WTC11 (cell line): Measurements from ENCODE around the gene TMEM151B. TPM values are rescaled to one million over a fixed set of nuclear protein-coding genes. Genes with fewer than 3 reads are reported as not detected.
A peak's percentile ranks its signal among the peaks of the same experiment; 100 is the strongest.

Experiments used
- ATAC-seq: fragments of 200-7000 bp; cut with Tn5 transposase; 2 replicates; pipeline ENCODE4 v1.10.0; 2021; ENCODE audit warnings: mild to moderate bottlenecking, moderate library complexity
- CTCF ChIA-PET: fragments of 300-600 bp; sonication (Branson Sonifier 250); formaldehyde crosslinking; loops from one replicate; lab custom pipeline; 2021; ENCODE audit warnings: antibody characterized with exemption; lab: Charles Lee
- POLR2A ChIA-PET: fragments of 350-600 bp; sonication (Branson Sonifier 250); formaldehyde crosslinking; loops from one replicate; lab custom pipeline; 2021; ENCODE audit warnings: antibody characterized with exemption; lab: Charles Lee
- DNase-seq: peaks from one replicate; pipeline ENCODE4 v3.0.0; 2021; ENCODE audit warnings: low spot score
- H3K27ac Mint-ChIP-seq: 2 replicates; pipeline ENCODE4 v1.8.0; 2021; ENCODE audit warnings: mixed read lengths
- H3K27me3 Mint-ChIP-seq: 2 replicates; pipeline ENCODE4 v1.8.0; 2021; ENCODE audit warnings: low read depth, mild to moderate bottlenecking, moderate library complexity, mixed read lengths
- H3K36me3 Mint-ChIP-seq: 2 replicates; pipeline ENCODE4 v1.8.0; 2021; ENCODE audit warnings: mixed read lengths
- H3K4me1 Mint-ChIP-seq: 2 replicates; pipeline ENCODE4 v1.8.0; 2022; ENCODE audit warnings: mixed read lengths
- H3K4me3 Mint-ChIP-seq: 2 replicates; pipeline ENCODE4 v1.8.0; 2021; ENCODE audit warnings: mild to moderate bottlenecking, moderate library complexity, mixed read lengths
- H3K9me3 Mint-ChIP-seq: 2 replicates; pipeline ENCODE4 v1.8.0; 2021; ENCODE audit warnings: mixed read lengths
- ATF2 ChIP-seq: sonication (generic); formaldehyde crosslinking; IDR thresholded peaks from 2 replicates; pipeline ENCODE4 v1.8.1; 2022; ENCODE audit warnings: low read depth, missing genetic modification reagents, borderline replicate concordance
- CBFB ChIP-seq: sonication (generic); formaldehyde crosslinking; IDR thresholded peaks from 2 replicates; pipeline ENCODE4 v1.8.1; 2022; ENCODE audit warnings: mild to moderate bottlenecking, low read depth, missing genetic modification reagents
- E2F4 ChIP-seq: sonication (generic); formaldehyde crosslinking; IDR thresholded peaks from 2 replicates; pipeline ENCODE4 v1.8.1; 2022; ENCODE audit warnings: low read depth, mild to moderate bottlenecking, moderate library complexity, missing genetic modification reagents, borderline replicate concordance
- ESRRA ChIP-seq: sonication (generic); formaldehyde crosslinking; IDR thresholded peaks from 2 replicates; pipeline ENCODE4 v1.8.1; 2022; ENCODE audit warnings: mild to moderate bottlenecking, missing genetic modification reagents, borderline replicate concordance
- FOXK1 ChIP-seq: sonication (generic); formaldehyde crosslinking; IDR thresholded peaks from 2 replicates; pipeline ENCODE4 v1.8.0; 2022; ENCODE audit warnings: mild to moderate bottlenecking, moderate library complexity, missing genetic modification reagents
- HMGXB4 ChIP-seq: sonication (generic); formaldehyde crosslinking; IDR thresholded peaks from 2 replicates; pipeline ENCODE4 v1.8.1; 2023; ENCODE audit warnings: mild to moderate bottlenecking, moderate library complexity, missing genetic modification reagents
- IRF2 ChIP-seq: sonication (generic); formaldehyde crosslinking; IDR thresholded peaks from 2 replicates; pipeline ENCODE4 v1.8.0; 2022; ENCODE audit warnings: low read depth, missing genetic modification reagents, borderline replicate concordance
- MAX ChIP-seq: sonication (generic); formaldehyde crosslinking; IDR thresholded peaks from 2 replicates; pipeline ENCODE4 v1.8.0; 2022; ENCODE audit warnings: mild to moderate bottlenecking, missing genetic modification reagents
- NFYB ChIP-seq: sonication (generic); formaldehyde crosslinking; conservative IDR thresholded peaks from 2 replicates; pipeline ENCODE4 v1.8.0; 2022; ENCODE audit warnings: low read depth, missing genetic modification reagents
- NR1H2 ChIP-seq: sonication (generic); formaldehyde crosslinking; IDR thresholded peaks from 2 replicates; pipeline ENCODE4 v1.9.0; 2021; ENCODE audit warnings: mild to moderate bottlenecking, moderate library complexity, missing genetic modification reagents
- NR2C2 ChIP-seq: sonication (generic); formaldehyde crosslinking; IDR thresholded peaks from 2 replicates; pipeline ENCODE4 v1.8.0; 2022; ENCODE audit warnings: mild to moderate bottlenecking, missing genetic modification reagents
- NR3C1 ChIP-seq: sonication (generic); formaldehyde crosslinking; conservative IDR thresholded peaks from 2 replicates; pipeline ENCODE4 v1.8.1; 2023; ENCODE audit warnings: low read depth, mild to moderate bottlenecking, missing genetic modification reagents
- PRRX2 ChIP-seq: fragments of 250-450 bp; sonication (Bioruptor Pico); IDR thresholded peaks from 2 replicates; pipeline ENCODE4 v1.8.0; 2021; ENCODE audit warnings: mild to moderate bottlenecking
- STAT6 ChIP-seq: sonication (generic); formaldehyde crosslinking; conservative IDR thresholded peaks from 2 replicates; pipeline ENCODE4 v1.8.1; 2023; ENCODE audit warnings: mild to moderate bottlenecking, low read depth, missing genetic modification reagents, moderate library complexity
- ZNF219 ChIP-seq: sonication (generic); formaldehyde crosslinking; IDR thresholded peaks from 2 replicates; pipeline ENCODE4 v1.8.0; 2023; ENCODE audit warnings: missing genetic modification reagents, mild to moderate bottlenecking, borderline replicate concordance
- ZNF423 ChIP-seq: fragments of 250-450 bp; sonication (Bioruptor Pico); IDR thresholded peaks from 2 replicates; pipeline ENCODE4 v2.1.2; 2022; ENCODE audit warnings: mild to moderate bottlenecking, moderate library complexity
- total RNA-seq: library from RNA; stranded (reverse); gene quantifications from 3 replicates; pipeline ENCODE4 v1.2.3, GENCODE V29; 2021

The TMEM151B gene
- total RNA-seq, 1 experiment from 2014 or later = 5.5 TPM

- H3K27ac Mint-ChIP-seq = no peak overlapping the region
- TF ChIP-seq HMGXB4 (CRISPR knock-in tag) (no peak), ATF2 (CRISPR knock-in tag) (no peak), NR1H2 (CRISPR knock-in tag) (no peak), ESRRA (CRISPR knock-in tag) (no peak), CBFB (CRISPR knock-in tag) (no peak), ZNF423 (no peak), NR3C1 (CRISPR knock-in tag) (no peak), E2F4 (CRISPR knock-in tag) (no peak), NR2C2 (CRISPR knock-in tag) (no peak), PRRX2 (CRISPR knock-in tag) (no peak)
- CTCF ChIA-PET = no interaction called here
- H3K4me1 Mint-ChIP-seq = peaks cover 8% of the 10 kb centered on the region
- no peaks in the 10 kb centered on the region for H3K27me3 Mint-ChIP-seq
- no peaks in the 10 kb centered on the region for H3K9me3 Mint-ChIP-seq
- ATAC-seq (no peak), DNase-seq (no peak)
- POLR2A ChIA-PET = no interaction called here
- peaks cover 47% of the 10 kb centered on the region for H3K36me3 Mint-ChIP-seq
- peak overlapping the region; percentile 99 for H3K4me3 Mint-ChIP-seq
Measured at GRCh38 chr6:44311304-44311703, 41.1 kb downstream of the TMEM151B start.

- CTCF ChIA-PET = interaction anchor here (1.4 to 1.8 kb wide), 8 partner anchors 10 to 139 kb away, joined by 6 to 30 read pairs (median 16); partner anchors contain the start of gene SLC35B2
Measured at GRCh38 chr6:44311767-44312166, 41.5 kb downstream of the TMEM151B start.

More at GRCh38 chr6:44311767-44312166, 41.5 kb downstream of the TMEM151B start:
- H3K27ac Mint-ChIP-seq = peak overlapping the region; percentile 60; the same call in 1 of the 2 replicates
- TF ChIP-seq STAT6 (CRISPR knock-in tag) = no peak
- TF ChIP-seq FOXK1 (CRISPR knock-in tag) = no peak
- TF ChIP-seq ZNF219 (CRISPR knock-in tag) = no peak
- TF ChIP-seq IRF2 (CRISPR knock-in tag) = no peak
- TF ChIP-seq NFYB (CRISPR knock-in tag) = no peak
- TF ChIP-seq MAX (CRISPR knock-in tag) = no peak
- TF ChIP-seq, all 79 proteins: peak for 0
- H3K4me1 Mint-ChIP-seq = peaks cover 8% of the 10 kb centered on the region
- H3K4me3 Mint-ChIP-seq = peak overlapping the region; percentile 99
- H3K27me3 Mint-ChIP-seq = no peaks in the 10 kb centered on the region
- H3K36me3 Mint-ChIP-seq = peaks cover 45% of the 10 kb centered on the region
- ATAC-seq (no peak), DNase-seq (no peak)
- POLR2A ChIA-PET = interaction anchor here (1.4 kb wide), 1 partner anchor 14 kb away, joined by 7 read pairs; no protein-coding TSS in a partner anchor
- H3K9me3 Mint-ChIP-seq = no peaks in the 10 kb centered on the region
